Trophoblast cell (in vitro differentiated cells and primary cell): ENCODE data around the gene B4GALT2.

Experiments used
- DNase-seq, 2 donors: peaks; one replicate each; pipeline ENCODE4 v3.0.0-alpha.2; 2016
- H2AFZ ChIP-seq: 2 replicates; pipeline ENCODE4 v1.6.1; 2013; ENCODE audit warnings: low read length, moderate library complexity, mild to moderate bottlenecking; ENCODE audit not compliant: insufficient read depth, poor library complexity
- H2AK5ac ChIP-seq: 2 replicates; pipeline ENCODE4 v1.6.1; 2013; ENCODE audit warnings: mild to moderate bottlenecking, low read length
- H2BK120ac ChIP-seq: 2 replicates; pipeline ENCODE4 v1.6.1; 2013; ENCODE audit warnings: low read length, mild to moderate bottlenecking, moderate library complexity; ENCODE audit not compliant: insufficient read depth, poor library complexity
- H2BK12ac ChIP-seq: 2 replicates; pipeline ENCODE4 v1.6.1; 2013; ENCODE audit warnings: mild to moderate bottlenecking, low read length, moderate library complexity
- H2BK5ac ChIP-seq: 2 replicates; pipeline ENCODE4 v1.6.1; 2013; ENCODE audit warnings: low read length, low read depth, moderate library complexity, mild to moderate bottlenecking; ENCODE audit not compliant: poor library complexity
- H3K14ac ChIP-seq: 2 replicates; pipeline ENCODE4 v1.6.1; 2013; ENCODE audit warnings: mild to moderate bottlenecking, low read length
- H3K18ac ChIP-seq: 2 replicates; pipeline ENCODE4 v1.6.1; 2013; ENCODE audit warnings: mild to moderate bottlenecking, low read length
- H3K23ac ChIP-seq: 2 replicates; pipeline ENCODE4 v1.6.1; 2013; ENCODE audit warnings: low read length
- H3K27ac ChIP-seq: 2 replicates; pipeline ENCODE4 v1.5.1; 2013; ENCODE audit warnings: low read depth, mild to moderate bottlenecking, inconsistent platforms, low read length, moderate library complexity
- H3K27me3 ChIP-seq: 2 replicates; pipeline ENCODE4 v1.6.1; 2013; ENCODE audit warnings: inconsistent platforms, mild to moderate bottlenecking, low read length, moderate library complexity; ENCODE audit not compliant: insufficient read depth
- H3K36me3 ChIP-seq, 2 experiments: 1 replicate in 1 of 2; 2 replicates in 1 of 2; pipeline ENCODE4 v1.6.1; 2013; ENCODE audit warnings: low read length in 2 of 2, mild to moderate bottlenecking in 2 of 2, moderate library complexity in 1 of 2; ENCODE audit not compliant: insufficient read depth in 2 of 2, control insufficient read depth in 1 of 2
- H3K4ac ChIP-seq: 2 replicates; pipeline ENCODE4 v1.6.1; 2013; ENCODE audit warnings: low read depth, mild to moderate bottlenecking, low read length, moderate library complexity
- H3K4me1 ChIP-seq, 2 experiments: 1 replicate in 1 of 2; 2 replicates in 1 of 2; pipeline ENCODE4 v1.6.1; 2013; ENCODE audit warnings: low read length in 2 of 2, mild to moderate bottlenecking in 2 of 2, moderate library complexity in 1 of 2; ENCODE audit not compliant: insufficient read depth in 2 of 2, control insufficient read depth in 1 of 2
- H3K4me2 ChIP-seq: 2 replicates; pipeline ENCODE4 v1.6.1; 2013; ENCODE audit warnings: inconsistent platforms, mild to moderate bottlenecking, low read length, moderate library complexity
- H3K4me3 ChIP-seq: 2 replicates; pipeline ENCODE4 v1.5.1; 2013; ENCODE audit warnings: mild to moderate bottlenecking, low read depth, low read length, inconsistent platforms
- H3K79me1 ChIP-seq: one replicate; pipeline ENCODE4 v1.6.1; 2013; ENCODE audit warnings: low read length
- H3K79me2 ChIP-seq: 2 replicates; pipeline ENCODE4 v1.6.1; 2013; ENCODE audit warnings: low read length, mild to moderate bottlenecking; ENCODE audit not compliant: control insufficient read depth, insufficient read depth, poor library complexity
- H3K9ac ChIP-seq: 2 replicates; pipeline ENCODE4 v1.6.1; 2013; ENCODE audit warnings: mild to moderate bottlenecking, low read length
- H3K9me3 ChIP-seq: 2 replicates; pipeline ENCODE4 v1.6.1; 2013; ENCODE audit warnings: low read depth, mild to moderate bottlenecking, control low read depth, inconsistent platforms, low read length; ENCODE audit not compliant: insufficient read depth
- H4K12ac ChIP-seq: 2 replicates; pipeline ENCODE4 v1.6.1; 2013; ENCODE audit warnings: low read depth, mild to moderate bottlenecking, low read length, moderate library complexity
- H4K8ac ChIP-seq: 2 replicates; pipeline ENCODE4 v1.6.1; 2013; ENCODE audit warnings: low read depth, mild to moderate bottlenecking, low read length, moderate library complexity
- H4K91ac ChIP-seq: one replicate; pipeline ENCODE4 v1.6.1; 2013; ENCODE audit warnings: low read depth, mild to moderate bottlenecking, low read length, moderate library complexity
- WGBS: extraction: QIAGEN DNeasy Blood & Tissue Kit; methylation state at CpG from one replicate; pipeline ENCODE4 v1.1.7; 2013; ENCODE audit warnings: missing lambda C conversion rate; ENCODE audit not compliant: insufficient read length, insufficient coverage; ENCODE audit errors: extremely low coverage; 5-methylcytosine and 5-hydroxymethylcytosine counted together

Gene B4GALT2

DNA sequence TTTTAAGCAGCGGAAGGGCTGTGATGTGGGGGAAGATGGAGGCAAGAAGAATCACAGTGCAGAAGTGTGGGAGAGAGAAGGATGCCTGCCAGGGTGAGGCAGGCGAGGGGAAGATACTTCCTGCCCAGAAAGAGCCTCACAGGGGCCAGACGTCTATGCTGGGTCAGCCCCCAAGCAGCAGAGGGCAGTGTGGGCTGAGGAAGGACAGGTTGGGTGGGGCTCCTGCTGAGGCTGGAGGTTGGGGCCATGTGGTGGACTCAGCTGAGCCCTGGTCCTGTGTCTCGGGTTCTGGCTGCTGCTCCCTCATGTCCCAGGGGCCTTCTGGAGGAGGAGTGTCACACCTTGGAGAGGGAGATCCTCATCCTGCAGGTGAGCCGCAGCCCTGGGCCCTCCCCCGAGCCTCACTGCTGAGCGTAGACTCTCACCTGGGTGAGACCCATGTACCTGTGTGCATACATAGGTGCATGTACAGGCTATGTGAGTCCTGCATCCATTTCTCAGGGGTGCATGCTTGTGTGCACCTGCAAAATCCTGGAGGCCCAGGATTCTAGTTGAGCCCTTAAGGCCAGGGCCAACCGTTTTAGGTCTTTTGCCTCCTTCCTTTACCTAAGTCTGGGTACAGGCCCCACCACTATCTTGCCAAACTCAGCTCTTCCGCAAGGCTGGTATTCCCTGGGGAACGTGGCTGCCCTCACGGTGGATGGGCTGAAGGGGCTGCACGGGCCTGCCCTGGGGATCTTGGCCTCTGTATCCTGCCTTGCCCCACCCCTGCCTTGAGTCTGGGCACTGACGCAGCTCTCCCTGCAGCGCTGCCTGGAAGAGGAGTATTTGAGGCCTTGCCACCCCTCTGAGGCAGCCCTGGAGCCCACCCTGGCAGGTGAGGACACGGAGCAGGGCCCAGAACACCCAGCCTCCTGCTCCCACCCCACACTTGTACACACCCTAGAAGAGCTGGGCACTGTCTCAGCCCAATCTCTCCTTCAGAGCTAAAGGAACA is 16.1 kb downstream of the B4GALT2 start:
- Histone ChIP-seq H3K79me1 (peaks cover 9% of the 10 kb centered on the region), H3K27ac (no peak overlapping the region), H4K8ac (no peak overlapping the region), H2AFZ (no peak overlapping the region), H2AK5ac (no peak overlapping the region), H2BK120ac (no peak overlapping the region), H3K4me1 (peaks cover 7 to 9% of the 10 kb centered on the region in 2 experiments), H3K18ac (no peak overlapping the region), H3K27me3 (no peaks in the 10 kb centered on the region), H3K79me2 (peaks cover 2% of the 10 kb centered on the region), H3K4me2 (no peak overlapping the region), H2BK5ac (no peak overlapping the region), H2BK12ac (no peak overlapping the region), H4K12ac (no peak overlapping the region), H3K36me3 (no peaks in the 10 kb centered on the region), H3K9ac (no peak overlapping the region), H4K91ac (no peak overlapping the region), H3K4ac (no peak overlapping the region), H3K23ac (no peak overlapping the region), H3K14ac (no peak overlapping the region), H3K4me3 (no peak overlapping the region), H3K9me3 (no peaks in the 10 kb centered on the region)
- DNase-seq, result no peak
- no CpG with 5 or more reads among the region's 15 CpGs for WGBS

GRCh38 chr1:43995984-43996732 is 17.1 kb downstream of the B4GALT2 start:
- Histone ChIP-seq H4K8ac (no peak overlapping the region), H2AK5ac (no peak overlapping the region), H3K4me3 (no peak overlapping the region), H3K4me1 (peaks cover under 1 to 4% of the 10 kb centered on the region in 2 experiments), H3K27ac (no peak overlapping the region), H3K18ac (no peak overlapping the region), H3K79me1 (peaks cover 7% of the 10 kb centered on the region), H3K79me2 (peaks cover 2% of the 10 kb centered on the region), H2BK5ac (no peak overlapping the region), H4K91ac (no peak overlapping the region), H2AFZ (no peak overlapping the region), H3K9ac (no peak overlapping the region), H2BK120ac (no peak overlapping the region), H3K23ac (no peak overlapping the region), H4K12ac (no peak overlapping the region), H3K36me3 (no peaks in the 10 kb centered on the region), H3K9me3 (no peaks in the 10 kb centered on the region), H3K27me3 (no peaks in the 10 kb centered on the region), H2BK12ac (no peak overlapping the region), H3K4ac (no peak overlapping the region), H3K4me2 (no peak overlapping the region), H3K14ac (no peak overlapping the region)
- DNase-seq, result no peak
- WGBS, result no CpG with 5 or more reads among the region's 21 CpGs

- no peak overlapping the region for H2BK5ac ChIP-seq
- no peak overlapping the region for H2BK120ac ChIP-seq
- no CpG with 5 or more reads among the region's 6 CpGs for WGBS
- peaks cover under 1% of the 10 kb centered on the region for H3K79me1 ChIP-seq
- H3K4me2 ChIP-seq, result no peak overlapping the region
- H3K27ac ChIP-seq, result no peak overlapping the region
- no peaks in the 10 kb centered on the region for H3K27me3 ChIP-seq
- H3K79me2 ChIP-seq, result peaks cover under 1% of the 10 kb centered on the region
- no peak overlapping the region for H2AFZ ChIP-seq
- H3K23ac ChIP-seq, result no peak overlapping the region
- H2AK5ac ChIP-seq, result no peak overlapping the region
- H3K36me3 ChIP-seq, result no peaks in the 10 kb centered on the region
- H3K9me3 ChIP-seq, result no peaks in the 10 kb centered on the region
- no peak overlapping the region for H2BK12ac ChIP-seq
- DNase-seq, result no peak
- H4K91ac ChIP-seq, result no peak overlapping the region
- no peak overlapping the region for H3K14ac ChIP-seq
- H3K4ac ChIP-seq, result no peak overlapping the region
- no peak overlapping the region for H3K9ac ChIP-seq
- no peak overlapping the region for H4K12ac ChIP-seq
- peaks cover 0 to 4% of the 10 kb centered on the region in 2 experiments for H3K4me1 ChIP-seq
- no peak overlapping the region for H3K4me3 ChIP-seq
- H3K18ac ChIP-seq, result no peak overlapping the region
- no peak overlapping the region for H4K8ac ChIP-seq
Measured at GRCh38 chr1:43996733-43997115, 17.7 kb downstream of the B4GALT2 start.

DNA sequence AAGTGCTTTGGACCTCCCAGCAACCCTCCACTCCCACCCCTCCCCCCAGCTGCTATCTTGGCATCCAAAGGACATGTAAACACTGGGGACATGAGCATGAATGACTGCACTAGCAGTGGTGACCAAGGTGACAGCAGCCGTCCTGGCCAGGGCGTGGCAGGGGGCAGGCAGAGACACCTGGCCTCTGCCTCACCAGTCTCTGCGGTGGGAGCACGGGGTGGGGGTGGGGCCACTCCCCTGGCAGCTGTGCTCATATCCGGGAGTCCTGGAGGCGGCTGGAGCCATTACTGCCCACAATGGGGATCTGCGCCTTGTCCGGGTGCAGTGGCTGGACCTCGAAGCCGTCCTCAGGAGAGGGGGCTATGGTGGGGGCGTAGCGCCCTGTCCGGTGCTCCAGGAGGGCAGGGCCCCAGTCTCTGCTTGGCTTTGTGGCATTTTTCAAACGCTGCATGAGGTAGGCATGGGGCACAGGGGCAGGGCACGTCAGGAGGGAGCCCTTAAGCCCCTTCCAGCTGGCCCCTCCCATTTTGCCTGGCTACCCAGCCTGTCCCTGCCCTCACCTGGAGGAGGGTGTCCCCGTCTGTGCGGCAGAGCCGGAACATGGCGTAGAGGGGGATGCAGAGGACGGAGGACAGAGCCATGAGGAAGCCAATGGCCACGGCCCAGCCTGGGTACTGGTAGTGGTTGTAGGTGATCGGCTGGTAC is 18.4 kb downstream of the B4GALT2 start:
- Histone ChIP-seq H3K14ac (no peak overlapping the region), H3K4ac (no peak overlapping the region), H4K8ac (no peak overlapping the region), H3K4me2 (no peak overlapping the region), H2BK12ac (no peak overlapping the region), H3K79me2 (no peaks in the 10 kb centered on the region), H3K4me3 (no peak overlapping the region), H3K9ac (no peak overlapping the region), H2AFZ (no peak overlapping the region), H2BK120ac (no peak overlapping the region), H3K4me1 (no peaks in the 10 kb centered on the region), H4K91ac (no peak overlapping the region), H4K12ac (no peak overlapping the region), H3K27me3 (no peaks in the 10 kb centered on the region), H2BK5ac (no peak overlapping the region), H3K27ac (no peak overlapping the region), H2AK5ac (no peak overlapping the region), H3K9me3 (no peaks in the 10 kb centered on the region), H3K36me3 (no peaks in the 10 kb centered on the region), H3K79me1 (no peaks in the 10 kb centered on the region), H3K23ac (no peak overlapping the region), H3K18ac (no peak overlapping the region)
- no peak for DNase-seq
- no CpG with 5 or more reads among the region's 22 CpGs for WGBS
